ENCODE measurements around the gene RPS8.

- TF ChIP-seq CTCF (IDR thresholded peaks at IDR 0.05) (no peak), POLR2AphosphoS5 (IDR thresholded peaks at IDR 0.05) (no peak)
Observed at GRCh38 chr1:44733365-44733764, 42.0 kb upstream of the RPS8 start.
